Measurements from ENCODE around the gene PIP4P1.

DNA sequence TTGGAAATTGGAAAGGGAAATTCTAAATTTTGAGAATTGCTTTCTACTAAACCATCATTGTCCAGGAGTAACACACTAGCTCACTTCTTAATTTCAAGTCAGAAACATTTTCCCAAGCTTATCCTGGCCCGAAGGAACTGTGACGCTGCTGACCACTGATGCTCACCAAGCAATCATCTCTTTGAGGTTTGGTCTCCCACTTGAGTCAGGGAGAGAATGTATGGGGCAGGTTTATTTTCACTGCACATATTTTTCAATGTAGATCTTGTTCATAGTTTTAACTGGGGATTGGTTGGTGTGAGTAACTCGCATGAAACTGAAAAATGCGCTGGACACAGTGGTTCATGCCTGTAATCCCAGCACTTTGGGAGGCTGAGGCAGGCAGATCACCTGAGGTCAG is 31.3 kb upstream of the PIP4P1 start:
- TF ChIP-seq, protein P1, sequence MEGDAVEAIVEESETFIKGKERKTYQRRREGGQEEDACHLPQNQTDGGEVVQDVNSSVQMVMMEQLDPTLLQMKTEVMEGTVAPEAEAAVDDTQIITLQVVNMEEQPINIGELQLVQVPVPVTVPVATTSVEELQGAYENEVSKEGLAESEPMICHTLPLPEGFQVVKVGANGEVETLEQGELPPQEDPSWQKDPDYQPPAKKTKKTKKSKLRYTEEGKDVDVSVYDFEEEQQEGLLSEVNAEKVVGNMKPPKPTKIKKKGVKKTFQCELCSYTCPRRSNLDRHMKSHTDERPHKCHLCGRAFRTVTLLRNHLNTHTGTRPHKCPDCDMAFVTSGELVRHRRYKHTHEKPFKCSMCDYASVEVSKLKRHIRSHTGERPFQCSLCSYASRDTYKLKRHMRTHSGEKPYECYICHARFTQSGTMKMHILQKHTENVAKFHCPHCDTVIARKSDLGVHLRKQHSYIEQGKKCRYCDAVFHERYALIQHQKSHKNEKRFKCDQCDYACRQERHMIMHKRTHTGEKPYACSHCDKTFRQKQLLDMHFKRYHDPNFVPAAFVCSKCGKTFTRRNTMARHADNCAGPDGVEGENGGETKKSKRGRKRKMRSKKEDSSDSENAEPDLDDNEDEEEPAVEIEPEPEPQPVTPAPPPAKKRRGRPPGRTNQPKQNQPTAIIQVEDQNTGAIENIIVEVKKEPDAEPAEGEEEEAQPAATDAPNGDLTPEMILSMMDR (IDR thresholded peaks at IDR 0.05; ENCODE audit: low read depth, low read length, poor library complexity, severe bottlenecking): no peak
- TF ChIP-seq EZH2phosphoT487 (IDR thresholded peaks at IDR 0.05; ENCODE audit: borderline replicate concordance, low read length): no peak
